GM12878 (cell line): ENCODE results near the gene ZFYVE19. TPM values are rescaled to one million over a fixed set of nuclear protein-coding genes. Genes with fewer than 3 reads are reported as not detected.

Experiments used
- ATAC-seq: fragments of 200-7000 bp; cut with Tn5 transposase; 3 replicates; pipeline ENCODE4 v1.9.1; 2020; ENCODE audit warnings: mild to moderate bottlenecking, moderate library complexity
- BruUV-seq: library from RNA; stranded (reverse); fragments of 400-500 nt; replicated peaks from 2 replicates; lab custom pipeline; 2021; lab: Mats Ljungman, UMichigan
- CTCF ChIA-PET: fragments of 300-600 bp; sonication (Branson Sonifier 250); formaldehyde crosslinking; extraction: SDS; loops from one replicate; lab custom pipeline; 2021; ENCODE audit warnings: inconsistent platforms; lab: Yijun Ruan, JAX
- POLR2A ChIA-PET: fragments of 350-600 bp; formaldehyde crosslinking; extraction: SDS; loops from one replicate; lab custom pipeline; 2021; ENCODE audit warnings: inconsistent platforms; lab: Charles Lee
- RAD21 ChIA-PET: fragments of 300-600 bp; sonication (Branson Sonifier 250); formaldehyde crosslinking; loops from one replicate; lab custom pipeline; 2023; ENCODE audit warnings: antibody characterized with exemption; ENCODE audit not compliant: unreplicated experiment; lab: Charles Lee
- SMC1A ChIA-PET: fragments of 300-600 bp; sonication (Branson Sonifier 250); formaldehyde crosslinking; loops from one replicate; lab custom pipeline; 2023; ENCODE audit not compliant: unreplicated experiment, uncharacterized antibody; lab: Charles Lee
- DNase-seq: peaks from one replicate; pipeline ENCODE4 v3.0.0-alpha.2; 2011; ENCODE audit warnings: low read depth, low spot score
- FAIRE-seq: peaks from 3 replicates; lab custom pipeline; 2011; peaks lifted over from hg19 to GRCh38; lab: Jason Lieb, UNC
- H2AFZ ChIP-seq: 2 replicates; pipeline ENCODE4 v1.6.0; 2011; ENCODE audit warnings: low read depth, low read length, control low read depth; ENCODE audit not compliant: control insufficient read depth
- H3K27ac ChIP-seq: 2 replicates; pipeline ENCODE4 v1.5.1; 2011; ENCODE audit warnings: control low read depth; ENCODE audit not compliant: control insufficient read depth, insufficient read depth
- H3K27me3 ChIP-seq, 2 experiments: replicated peaks in 1 of 2; 2 replicates each; pipeline versions ENCODE4 v1.6.0 to v1.6.1; 2011; ENCODE audit warnings: low read length in 1 of 2; ENCODE audit not compliant: control insufficient read depth in 2 of 2, insufficient read depth in 2 of 2
- H3K36me3 ChIP-seq, 2 experiments: 2 replicates each; pipeline ENCODE4 v1.5.1; 2011; ENCODE audit warnings: low read length in 1 of 2; ENCODE audit not compliant: control insufficient read depth in 2 of 2, insufficient read depth in 2 of 2
- H3K4me1 ChIP-seq: 2 replicates; pipeline ENCODE4 v1.6.1; 2011; ENCODE audit warnings: mild to moderate bottlenecking, low read length, moderate library complexity, mixed read lengths; ENCODE audit not compliant: control insufficient read depth, insufficient read depth
- H3K4me2 ChIP-seq: 2 replicates; pipeline ENCODE4 v1.6.0; 2011; ENCODE audit warnings: control low read depth; ENCODE audit not compliant: control insufficient read depth, insufficient read depth
- H3K4me3 ChIP-seq: fragments of 200-600 bp; sonication (generic); 2 replicates; pipeline ENCODE4 v1.5.1; 2016
- H3K79me2 ChIP-seq: 2 replicates; pipeline ENCODE4 v1.6.0; 2011; ENCODE audit warnings: low read length; ENCODE audit not compliant: control insufficient read depth, insufficient read depth
- H3K9ac ChIP-seq: 2 replicates; pipeline ENCODE4 v1.8.0; 2011; ENCODE audit warnings: low read length, control low read depth, mixed read lengths; ENCODE audit not compliant: control insufficient read depth, insufficient read depth
- H3K9me3 ChIP-seq: replicated peaks from 3 replicates; pipeline ENCODE4 v1.5.1; 2011; ENCODE audit warnings: mild to moderate bottlenecking, low read length; ENCODE audit not compliant: control insufficient read depth, insufficient read depth
- H4K20me1 ChIP-seq: 2 replicates; pipeline ENCODE4 v1.6.0; 2011; ENCODE audit not compliant: control insufficient read depth, insufficient read depth
- CREB1 ChIP-seq: IDR thresholded peaks from 2 replicates; pipeline ENCODE4 v1.6.1; 2012; ENCODE audit warnings: low read depth, mild to moderate bottlenecking, inconsistent platforms
- EED ChIP-seq: sonication (generic); IDR thresholded peaks from 2 replicates; pipeline ENCODE4 v1.6.1; 2016; ENCODE audit warnings: antibody characterized with exemption, low read depth
- FOXM1 ChIP-seq: IDR thresholded peaks from 2 replicates; pipeline ENCODE4 v1.6.1; 2012; ENCODE audit warnings: low read depth, mild to moderate bottlenecking, inconsistent platforms, low read length, moderate library complexity
- GATAD2B ChIP-seq: fragments of 450-650 bp; conservative IDR thresholded peaks from 2 replicates; pipeline ENCODE4 v1.6.1; 2017; ENCODE audit warnings: low read depth, mild to moderate bottlenecking, moderate library complexity
- IKZF1 ChIP-seq: fragments of 450-650 bp; conservative IDR thresholded peaks from 2 replicates; pipeline ENCODE4 v1.6.1; 2017; ENCODE audit warnings: antibody characterized with exemption, mild to moderate bottlenecking
- KAT2A ChIP-seq: conservative IDR thresholded peaks from 2 replicates; pipeline ENCODE4 v1.6.1; 2011; ENCODE audit warnings: low read depth, low read length; ENCODE audit not compliant: control insufficient read depth
- NKRF ChIP-seq: fragments of 450-650 bp; conservative IDR thresholded peaks from 2 replicates; pipeline ENCODE4 v1.6.1; 2017; ENCODE audit warnings: mild to moderate bottlenecking, moderate library complexity
- SMAD1 ChIP-seq: fragments of 450-650 bp; IDR thresholded peaks from 2 replicates; pipeline ENCODE4 v1.6.1; 2018; ENCODE audit warnings: mild to moderate bottlenecking, low read depth; ENCODE audit not compliant: partially characterized antibody
- TARDBP ChIP-seq: IDR thresholded peaks from 2 replicates; pipeline ENCODE4 v1.6.1; 2016; ENCODE audit warnings: borderline replicate concordance
- TCF12 ChIP-seq: IDR thresholded peaks from 2 replicates; pipeline ENCODE4 v1.6.1; 2011; ENCODE audit warnings: low read depth, mild to moderate bottlenecking, low read length
- TCF7 ChIP-seq: IDR thresholded peaks from 2 replicates; pipeline ENCODE4 v1.6.1; 2014; ENCODE audit warnings: antibody characterized with exemption, borderline replicate concordance
- YY1 ChIP-seq: IDR thresholded peaks from 2 replicates; pipeline ENCODE4 v1.6.1; 2011; ENCODE audit warnings: low read depth, mild to moderate bottlenecking, low read length
- WGBS: methylation state at CpG from one replicate; pipeline ENCODE4 v1.1.6; 2016; ENCODE audit warnings: low lambda C conversion rate; ENCODE audit not compliant: insufficient replicate concordance, insufficient coverage; ENCODE audit errors: missing lambda C conversion rate; 5-methylcytosine and 5-hydroxymethylcytosine counted together
- in situ Hi-C: fragments of 300-500 bp; cut with MboI; formaldehyde crosslinking; loops from 9 replicates; pipeline ENCODE4 v1.14.3; 2018; ENCODE audit warnings: mixed read lengths
- intact Hi-C: fragments of 100-400 bp; cut with micrococcal nuclease; formaldehyde crosslinking; loops from one replicate; pipeline ENCODE4 v1.14.2; 2022; ENCODE audit not compliant: unreplicated experiment
- polyA plus RNA-seq, 11 experiments: library from polyadenylated mRNA; depleted of rRNA in 4 of 11; unstranded in 6 of 11; stranded (reverse) in 5 of 11; fragments of >200 nt; fragmentation: Nextera tagmentation in 4 of 11; fragmentation: Illumina TruSeq in 1 of 11; extraction: Ambion mirVana in 4 of 11; extraction: Trizol in 1 of 11; gene quantifications; 1 replicate in 1 of 11; 2 replicates in 10 of 11; pipeline versions ENCODE4 v1.2.1 to v1.2.3, GENCODE V29; 2011 to 2016; ENCODE audit warnings: inconsistent platforms in 2 of 11, missing spikeins in 2 of 11, low read depth in 1 of 11
- total RNA-seq, 4 experiments: library from RNA; depleted of rRNA in 3 of 4; stranded (reverse); fragments of >200 nt in 3 of 4; fragmentation: Illumina TruSeq in 1 of 4; extraction: Trizol in 1 of 4; gene quantifications; 2 replicates each; pipeline versions ENCODE4 v1.2.1 to v1.2.3, GENCODE V29; 2013 to 2021

The ZFYVE19 gene
- total and polyA plus RNA-seq, 10 of the 15 experiments (the other 5 are each of a cell fraction or from before 2014, with no cell fraction given): 1.7 to 36.3 (median 17.0) TPM

- Histone ChIP-seq H3K9ac (no peak overlapping the region), H3K4me2 (no peak overlapping the region), H3K27me3 (no peaks in the 10 kb centered on the region), H3K27ac (no peak overlapping the region), H4K20me1 (no peaks in the 10 kb centered on the region), H3K4me1 (peaks cover 12% of the 10 kb centered on the region; the same call in 1 of the 2 replicates), H3K79me2 (peaks cover 5% of the 10 kb centered on the region), H3K36me3 (peaks cover 0 to 8% of the 10 kb centered on the region in 2 experiments; a peak in 3 of 4 replicates), H3K4me3 (no peak overlapping the region), H3K9me3 (no peaks in the 10 kb centered on the region), H2AFZ (no peak overlapping the region)
- ChIA-PET POLR2A (interaction anchor here (0.6 kb wide), 1 partner anchor 29 kb away, joined by 4 read pairs; no protein-coding TSS in a partner anchor), SMC1A (interaction anchor here (1.7 kb wide), 1 partner anchor 34 kb away, joined by 4 read pairs; no protein-coding TSS in a partner anchor), CTCF (interaction anchor here (1.2 kb wide), 1 partner anchor 50 kb away, joined by 3 read pairs; no protein-coding TSS in a partner anchor), RAD21 (no interaction called here)
- BruUV-seq: no TSS peak
- DNase-seq: no peak
- 94% methylated on average over 11 of the region's 12 CpGs for WGBS
- TF ChIP-seq SMAD1 (no peak), TARDBP (no peak), TCF7 (no peak), CREB1 (no peak), NKRF (no peak), FOXM1 (no peak), KAT2A (no peak), GATAD2B (no peak), TCF12 (no peak), EED (no peak), YY1 (no peak), IKZF1 (no peak)
- intact Hi-C loops (no loop called here), in situ Hi-C loops (no loop called here)
- no peak for ATAC-seq
- FAIRE-seq: no peak
Measured at GRCh38 chr15:40812721-40813425, 6.0 kb downstream of the ZFYVE19 start.
